ENCODE measurements around the gene ROBO3. TPM values are rescaled to one million over a fixed set of nuclear protein-coding genes. Genes with fewer than 3 reads are reported as not detected.
A peak's percentile ranks its signal among the peaks of the same experiment; 100 is the strongest.

Gene ROBO3
- total RNA-seq, 2 experiments from 2014 or later, result 7.9 to 8.5 TPM

DNA sequence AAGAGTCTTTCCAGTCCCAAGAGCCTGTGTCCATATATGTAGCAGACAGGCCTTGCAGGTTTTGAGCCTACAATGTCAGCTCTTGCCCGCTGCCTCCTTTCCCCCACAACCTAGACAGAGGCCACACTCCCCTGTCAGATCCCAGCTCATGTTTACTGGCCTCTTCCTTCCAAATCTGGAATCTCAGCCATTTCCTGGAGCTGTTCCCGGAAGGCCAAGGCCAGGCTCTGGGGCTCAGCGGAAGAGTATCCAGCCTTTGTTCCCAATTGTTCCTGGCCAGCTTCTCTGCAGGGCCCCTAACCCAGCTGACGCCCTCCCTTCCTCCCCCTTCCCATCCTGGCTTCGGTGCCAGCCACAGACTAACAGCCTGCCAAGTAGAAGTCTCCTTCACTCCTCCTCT, 33.5 kb downstream of the ROBO3 start:
- no peak for DNase-seq
- Mint-ChIP-seq H3K27ac (no peak overlapping the region), H3K4me3 (no peak overlapping the region), H3K4me1 (peaks cover 7% of the 10 kb centered on the region), H3K9me3 (no peaks in the 10 kb centered on the region), H3K27me3 (peaks cover 34% of the 10 kb centered on the region), H3K36me3 (ENCODE audit: low read depth) (no peaks in the 10 kb centered on the region)
- ChIA-PET POLR2A (no interaction called here), CTCF (interaction anchor here (1.1 to 1.5 kb wide), 2 partner anchors 22 to 37 kb away, joined by 3 to 5 read pairs; no protein-coding TSS in a partner anchor)

DNA sequence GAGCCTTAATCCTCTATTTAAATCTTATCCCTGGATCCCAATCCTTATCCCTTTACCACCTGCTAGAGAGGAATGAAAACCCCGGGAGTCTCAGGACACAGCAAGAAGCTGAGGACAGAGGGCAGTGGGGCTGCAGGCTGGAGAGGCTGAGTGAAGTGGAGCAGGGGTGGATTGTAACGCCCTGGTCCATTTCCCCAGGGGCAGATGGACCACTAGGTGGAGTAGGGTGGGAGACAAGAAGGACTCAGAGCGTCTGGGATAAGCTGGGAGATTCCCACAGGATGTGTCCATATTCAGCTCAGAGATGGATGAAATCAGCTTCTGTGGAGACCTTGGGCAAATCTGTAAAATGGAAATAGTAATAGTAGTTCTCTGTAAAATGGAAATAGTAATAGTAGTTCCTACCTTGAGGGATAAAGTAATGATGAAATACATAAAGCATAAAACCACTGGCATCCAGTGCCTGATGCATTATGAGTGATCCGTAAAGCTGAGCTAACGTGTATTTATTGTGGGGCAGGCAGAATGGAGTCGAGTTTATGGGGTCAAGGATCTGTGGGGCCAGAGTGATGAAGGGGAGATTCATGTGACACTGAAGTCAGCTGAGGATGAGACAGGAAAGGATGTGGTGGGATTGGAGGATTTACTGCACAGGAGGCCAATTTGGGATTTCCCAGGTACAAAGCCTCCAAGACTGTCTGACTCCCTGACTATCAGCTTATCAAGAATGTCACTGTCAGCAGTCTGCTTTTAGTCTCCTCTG, 34.3 kb downstream of the ROBO3 start:
- no peaks in the 10 kb centered on the region for H3K9me3 Mint-ChIP-seq
- DNase-seq, result peak; percentile 4
- no peaks in the 10 kb centered on the region for H3K36me3 Mint-ChIP-seq (ENCODE audit: low read depth)
- CTCF ChIA-PET, result no interaction called here
- peaks cover 7% of the 10 kb centered on the region for H3K4me1 Mint-ChIP-seq
- no peak overlapping the region for H3K4me3 Mint-ChIP-seq
- H3K27me3 Mint-ChIP-seq, result peaks cover 37% of the 10 kb centered on the region
- POLR2A ChIA-PET, result no interaction called here
- no peak overlapping the region for H3K27ac Mint-ChIP-seq

DNA sequence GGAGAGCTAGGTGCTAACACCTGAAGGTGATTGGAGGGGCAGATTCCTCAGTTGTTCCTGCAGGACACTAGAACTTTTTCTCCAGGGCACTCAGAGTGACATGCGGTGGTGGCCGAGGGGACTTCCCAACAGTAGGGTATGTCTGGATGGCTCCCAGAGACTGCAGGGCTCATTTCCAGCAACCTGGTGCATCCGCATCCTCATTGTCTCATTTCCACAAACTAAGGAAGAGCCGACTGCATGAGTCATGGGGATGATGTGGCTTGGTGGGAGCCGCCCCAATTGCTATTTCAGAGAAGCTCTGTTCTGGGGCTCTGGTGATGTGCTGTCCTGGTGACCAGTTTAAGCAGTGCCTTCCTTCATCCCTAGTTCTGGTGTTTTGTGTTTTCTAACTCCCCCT, 35.2 kb downstream of the ROBO3 start:
- Mint-ChIP-seq H3K9me3 (no peaks in the 10 kb centered on the region), H3K4me1 (peaks cover 7% of the 10 kb centered on the region), H3K27ac (no peak overlapping the region), H3K4me3 (no peak overlapping the region), H3K36me3 (ENCODE audit: low read depth) (no peaks in the 10 kb centered on the region), H3K27me3 (peaks cover 41% of the 10 kb centered on the region)
- POLR2A ChIA-PET, result no interaction called here
- peak; percentile 11 for DNase-seq
- CTCF ChIA-PET, result no interaction called here

DNA sequence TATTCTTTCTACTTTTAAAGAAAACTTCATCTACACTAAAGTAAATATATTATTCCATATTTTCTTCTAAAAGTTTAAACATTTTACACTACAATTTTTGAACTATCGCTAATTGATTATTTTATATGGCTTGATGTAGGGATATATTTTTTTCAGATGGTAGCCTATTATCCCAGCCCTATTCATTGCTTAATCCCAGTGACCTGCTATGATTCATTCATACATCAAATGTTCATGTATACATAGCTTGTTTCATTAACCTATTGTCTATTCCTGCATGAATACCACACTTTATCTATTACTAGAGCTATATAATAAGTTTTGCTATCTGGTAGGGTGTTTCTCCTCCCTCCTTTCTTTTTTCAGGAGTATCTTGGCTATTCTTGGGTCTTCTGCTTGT, 37.4 kb downstream of the ROBO3 start:
- no peak overlapping the region for H3K27ac Mint-ChIP-seq
- no peaks in the 10 kb centered on the region for H3K9me3 Mint-ChIP-seq
- CTCF ChIA-PET, result interaction anchor here (1.9 kb wide), 1 partner anchor 26 kb away, joined by 5 read pairs; no protein-coding TSS in a partner anchor
- DNase-seq, result no peak
- H3K36me3 Mint-ChIP-seq (ENCODE audit: low read depth), result no peaks in the 10 kb centered on the region
- POLR2A ChIA-PET, result no interaction called here
- peaks cover 43% of the 10 kb centered on the region for H3K27me3 Mint-ChIP-seq
- no peak overlapping the region for H3K4me3 Mint-ChIP-seq
- H3K4me1 Mint-ChIP-seq, result peaks cover 4% of the 10 kb centered on the region

DNA sequence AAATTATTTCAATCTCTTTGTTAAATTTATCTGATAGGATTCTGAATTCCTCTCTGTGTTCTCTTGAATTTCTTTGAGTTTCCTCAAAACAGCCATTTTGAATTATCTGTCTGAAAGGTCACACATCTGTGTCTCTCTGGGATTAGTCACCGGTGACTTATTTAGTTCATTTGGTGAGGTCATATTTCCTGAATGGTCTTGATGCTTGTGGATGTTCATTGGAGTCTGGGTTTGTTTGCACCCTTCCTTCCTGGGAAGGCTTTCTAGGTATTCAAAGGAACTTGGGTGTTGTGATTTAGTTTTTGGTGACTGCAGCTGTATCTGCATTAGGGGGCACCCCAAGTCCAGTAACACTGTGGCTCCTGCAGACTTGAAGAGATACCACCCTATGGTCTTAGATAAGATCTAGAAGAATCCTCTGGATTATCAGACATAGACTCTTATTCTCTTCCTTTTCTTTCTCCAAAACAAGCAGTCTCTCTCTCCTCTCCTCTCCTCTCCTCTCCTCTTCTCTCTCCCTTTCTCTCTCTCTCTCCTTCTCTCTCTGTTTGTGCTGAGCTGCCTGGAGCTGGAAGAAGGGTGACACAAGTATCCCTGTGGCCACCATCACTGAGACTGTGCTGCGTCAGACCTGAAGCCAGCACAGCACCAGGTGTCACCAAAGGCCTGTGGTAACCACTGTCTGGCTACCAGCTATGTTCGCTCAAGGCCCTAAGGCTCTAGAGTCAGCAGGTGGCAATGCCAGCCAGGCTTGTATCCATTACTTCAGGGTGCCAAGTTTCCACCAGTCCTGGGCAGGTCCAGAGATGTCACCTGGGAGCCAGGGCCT, 50.5 kb downstream of the ROBO3 start:
- peaks cover 2% of the 10 kb centered on the region for H3K4me1 Mint-ChIP-seq
- H3K27ac Mint-ChIP-seq, result no peak overlapping the region
- H3K4me3 Mint-ChIP-seq, result no peak overlapping the region
- H3K27me3 Mint-ChIP-seq, result peaks cover 19% of the 10 kb centered on the region
- peaks cover 12% of the 10 kb centered on the region for H3K9me3 Mint-ChIP-seq
- no peaks in the 10 kb centered on the region for H3K36me3 Mint-ChIP-seq (ENCODE audit: low read depth)
- ChIA-PET POLR2A (no interaction called here), CTCF (interaction anchor here (1.5 to 1.6 kb wide), 2 partner anchors 208 to 226 kb away, joined by 6 to 8 read pairs; no protein-coding TSS in a partner anchor)
- DNase-seq, result no peak

DNA sequence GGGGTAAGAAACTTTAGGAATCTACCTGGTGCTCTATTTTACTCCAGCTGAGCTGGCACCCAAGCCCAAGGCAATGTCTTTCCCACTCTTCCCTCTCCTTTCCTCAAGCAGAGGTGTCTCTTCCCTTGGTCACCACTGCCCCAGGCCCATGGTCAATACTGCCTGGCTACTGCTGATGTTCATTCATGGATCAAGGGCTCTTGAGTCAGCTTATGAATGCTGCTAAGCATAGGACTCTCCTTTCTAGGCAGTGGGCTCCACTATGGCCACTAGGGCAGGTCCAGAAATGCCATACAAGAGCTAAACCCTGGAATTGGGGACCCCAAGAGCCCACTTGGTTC, 51.1 kb downstream of the ROBO3 start:
- no peak overlapping the region for H3K27ac Mint-ChIP-seq
- H3K4me3 Mint-ChIP-seq, result no peak overlapping the region
- H3K27me3 Mint-ChIP-seq, result peaks cover 19% of the 10 kb centered on the region
- DNase-seq, result no peak
- H3K9me3 Mint-ChIP-seq, result peaks cover 12% of the 10 kb centered on the region
- ChIA-PET POLR2A (interaction anchor here (1.1 kb wide), 1 partner anchor 37 kb away, joined by 5 read pairs; the partner anchor contains the start of gene CCDC15), CTCF (interaction anchor here (1.5 to 1.6 kb wide), 2 partner anchors 207 to 226 kb away, joined by 6 to 8 read pairs; no protein-coding TSS in a partner anchor)
- peaks cover 2% of the 10 kb centered on the region for H3K4me1 Mint-ChIP-seq
- H3K36me3 Mint-ChIP-seq (ENCODE audit: low read depth), result no peaks in the 10 kb centered on the region

DNA sequence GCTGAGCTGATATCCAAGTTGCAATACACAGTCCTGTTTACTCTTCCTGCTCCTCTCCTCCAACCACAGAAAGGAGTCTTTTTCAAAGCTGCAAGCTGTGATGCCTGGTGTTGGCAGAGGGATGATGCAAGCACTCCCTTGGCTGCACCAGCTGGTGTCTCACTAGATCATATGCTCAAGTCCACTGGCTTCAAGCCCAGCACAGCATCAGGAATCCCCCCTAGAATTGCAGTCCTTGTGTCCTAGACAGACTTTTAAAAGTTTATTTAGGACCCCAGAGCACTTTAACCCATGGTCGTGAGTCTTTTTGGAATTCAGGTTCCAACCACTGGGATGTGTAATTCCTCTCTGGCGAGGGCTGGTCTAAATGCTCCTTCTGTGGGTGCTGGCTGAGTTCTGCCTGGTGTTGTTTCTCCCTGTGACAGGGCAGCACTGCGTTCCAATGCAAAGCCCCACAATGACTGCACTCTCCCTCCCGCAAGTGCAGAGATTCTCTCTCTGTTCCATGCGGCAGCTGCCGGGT, 51.9 kb downstream of the ROBO3 start:
- ChIA-PET POLR2A (interaction anchor here (1.1 kb wide), 1 partner anchor 36 kb away, joined by 5 read pairs; the partner anchor contains the start of gene CCDC15), CTCF (interaction anchor here (1.6 kb wide), 1 partner anchor 225 kb away, joined by 6 read pairs; no protein-coding TSS in a partner anchor)
- peaks cover 5% of the 10 kb centered on the region for H3K9me3 Mint-ChIP-seq
- H3K27ac Mint-ChIP-seq, result no peak overlapping the region
- no peak for DNase-seq
- no peak overlapping the region for H3K4me3 Mint-ChIP-seq
- peaks cover 18% of the 10 kb centered on the region for H3K27me3 Mint-ChIP-seq
- peaks cover 2% of the 10 kb centered on the region for H3K4me1 Mint-ChIP-seq
- H3K36me3 Mint-ChIP-seq (ENCODE audit: low read depth), result no peaks in the 10 kb centered on the region

DNA sequence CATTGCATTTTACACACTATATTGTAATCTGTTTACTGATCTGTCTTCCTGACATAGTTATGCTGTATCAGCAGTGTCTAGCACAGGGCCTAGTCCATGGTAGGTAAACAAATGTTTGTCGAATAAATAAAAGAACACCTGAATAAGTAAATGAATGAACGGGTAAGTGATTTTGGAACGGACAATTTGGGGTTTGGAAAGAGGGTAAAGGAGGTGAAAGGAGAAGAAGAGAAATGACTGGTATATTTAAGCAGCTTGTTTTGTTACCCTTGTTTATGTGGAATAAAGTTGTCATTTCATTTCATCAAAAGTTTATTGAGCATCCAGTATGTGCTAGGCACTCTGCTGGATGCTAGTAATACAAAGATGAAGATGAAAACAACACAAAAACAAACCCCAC, 53.7 kb downstream of the ROBO3 start, which contains the start of gene HEPN1:
TSS of gene HEPN1 (plus strand) at position 301 of the 400 bp plus-strand sequence.
- Mint-ChIP-seq H3K4me1 (peaks cover 2% of the 10 kb centered on the region), H3K27me3 (peaks cover 22% of the 10 kb centered on the region), H3K27ac (no peak within 1 kb of the TSS), H3K4me3 (no peak within 1 kb of the TSS), H3K9me3 (no peaks in the 10 kb centered on the region), H3K36me3 (ENCODE audit: low read depth) (no peaks in the 10 kb centered on the region)
- POLR2A ChIA-PET, result no interaction called here
- CTCF ChIA-PET, result interaction anchor here (1.1 kb wide), 1 partner anchor 42 kb away, joined by 4 read pairs; no protein-coding TSS in a partner anchor
- DNase-seq, result no peak

DNA sequence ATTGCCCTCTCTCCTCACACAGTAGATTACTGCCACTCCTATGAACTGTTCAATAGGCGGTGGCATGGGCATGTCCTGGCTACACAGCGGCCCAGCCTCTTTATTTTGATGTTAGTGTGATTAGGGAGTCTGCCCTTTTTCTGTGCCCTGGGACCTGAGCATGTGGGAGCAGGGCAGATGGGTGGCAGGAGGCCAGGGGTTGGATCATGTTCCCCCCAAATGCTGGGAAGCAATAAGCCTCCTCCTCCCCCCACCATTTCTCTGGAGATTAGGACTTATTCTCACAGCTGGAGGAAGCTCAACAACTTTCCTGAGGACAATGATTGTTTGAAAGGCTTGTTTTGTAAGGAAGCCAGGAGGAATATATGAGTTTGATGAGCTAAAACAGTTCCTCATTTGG, 54.7 kb downstream of the ROBO3 start:
- ChIA-PET CTCF (interaction anchor here (0.6 to 1.4 kb wide), 4 partner anchors 11 to 221 kb away, joined by 3 to 8 read pairs (median 4); no protein-coding TSS in a partner anchor), POLR2A (interaction anchor here (0.9 kb wide), 1 partner anchor 50 kb away, joined by 3 read pairs; no protein-coding TSS in a partner anchor)
- no peak for DNase-seq
- Mint-ChIP-seq H3K4me3 (no peak overlapping the region), H3K27ac (no peak overlapping the region), H3K27me3 (peaks cover 21% of the 10 kb centered on the region), H3K4me1 (peaks cover 2% of the 10 kb centered on the region), H3K36me3 (ENCODE audit: low read depth) (no peaks in the 10 kb centered on the region), H3K9me3 (no peaks in the 10 kb centered on the region)

DNA sequence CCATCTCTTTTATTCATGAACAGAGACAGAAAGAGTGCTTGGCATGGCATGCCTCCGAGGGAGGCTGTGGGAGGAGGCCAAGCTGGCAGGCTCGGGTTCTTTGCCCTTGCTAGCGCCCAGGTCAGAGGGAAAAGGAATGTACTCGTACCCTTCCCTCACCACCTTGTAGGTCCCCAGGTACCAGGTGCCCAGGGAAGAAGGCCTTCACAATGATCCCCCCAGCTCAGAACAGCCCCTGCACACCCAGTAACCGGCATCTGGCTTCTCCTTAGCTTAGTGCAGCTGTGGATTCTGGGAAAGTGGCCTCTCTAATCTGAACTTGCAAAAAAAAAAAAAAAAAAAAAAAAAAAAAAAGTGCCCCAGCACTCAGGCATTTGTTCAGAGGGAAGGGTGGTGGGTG, 55.1 kb downstream of the ROBO3 start:
- ChIA-PET POLR2A (interaction anchor here (0.9 to 1.0 kb wide), 2 partner anchors 30 to 49 kb away, joined by 3 to 4 read pairs; no protein-coding TSS in a partner anchor), CTCF (interaction anchor here (0.6 to 1.4 kb wide), 5 partner anchors 10 to 220 kb away, joined by 3 to 8 read pairs (median 4); no protein-coding TSS in a partner anchor)
- Mint-ChIP-seq H3K27me3 (peaks cover 17% of the 10 kb centered on the region), H3K9me3 (no peaks in the 10 kb centered on the region), H3K27ac (no peak overlapping the region), H3K4me1 (peaks cover 2% of the 10 kb centered on the region), H3K36me3 (ENCODE audit: low read depth) (no peaks in the 10 kb centered on the region), H3K4me3 (no peak overlapping the region)
- DNase-seq, result no peak

DNA sequence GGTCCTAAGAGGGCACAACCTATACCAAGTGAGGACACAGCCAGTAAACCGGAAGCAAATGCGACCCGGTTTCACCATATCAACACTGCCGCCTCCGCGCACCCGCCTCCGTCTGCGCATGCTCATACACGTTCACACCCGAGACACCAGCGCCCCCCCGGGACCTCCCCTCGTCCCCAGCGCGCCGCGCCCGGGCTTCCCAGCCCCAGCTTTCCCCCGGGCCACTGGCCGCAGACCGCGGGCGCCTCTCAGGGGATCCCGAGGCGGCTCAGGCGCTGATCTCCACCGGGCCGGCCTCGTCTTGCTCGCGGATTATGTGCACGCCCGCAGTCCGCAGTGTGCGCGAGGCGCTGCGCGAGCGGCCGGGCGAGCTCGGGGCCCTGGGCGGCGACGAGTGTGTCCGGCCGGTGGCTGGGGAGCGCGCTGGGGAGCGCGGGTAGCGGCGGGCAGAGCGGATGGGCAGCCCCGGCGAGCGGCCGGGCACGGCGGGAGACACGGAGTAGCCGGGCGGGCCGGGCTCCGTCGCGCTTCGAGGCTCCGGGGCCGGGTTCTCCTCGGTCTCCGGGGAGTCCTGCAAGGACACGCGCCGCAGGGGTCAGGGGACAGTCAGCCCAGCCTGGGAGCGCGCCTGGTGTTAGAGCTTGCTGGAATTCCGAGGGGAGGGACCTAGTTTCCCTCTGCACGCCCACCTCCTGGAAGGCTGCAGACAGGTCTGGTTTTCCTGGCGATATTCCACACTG, 55.8 kb downstream of the ROBO3 start:
- peak overlapping the region; percentile 10 for H3K4me3 Mint-ChIP-seq

DNA sequence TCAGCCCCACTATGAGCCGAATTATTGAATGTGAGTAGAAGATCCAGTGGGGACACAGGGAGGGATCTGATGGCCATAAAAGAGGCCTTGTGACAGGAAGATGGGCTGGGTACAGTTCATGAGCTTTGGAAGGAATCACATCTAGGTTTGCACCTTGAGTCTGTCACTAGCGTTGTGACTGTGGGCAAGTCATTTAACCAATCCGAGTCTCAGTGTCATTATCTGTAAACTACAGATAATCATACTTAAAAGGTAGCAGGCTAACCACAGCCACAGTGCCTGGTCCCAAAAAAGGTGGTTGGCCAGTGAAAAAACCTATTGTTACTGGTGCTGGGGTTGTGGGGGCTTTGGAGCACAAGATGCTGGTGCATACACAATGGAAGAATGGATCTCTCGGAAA, 57.6 kb downstream of the ROBO3 start:
- Mint-ChIP-seq H3K36me3 (ENCODE audit: low read depth) (no peaks in the 10 kb centered on the region), H3K9me3 (no peaks in the 10 kb centered on the region), H3K4me1 (peaks cover 2% of the 10 kb centered on the region), H3K27me3 (peaks cover 12% of the 10 kb centered on the region), H3K27ac (no peak overlapping the region), H3K4me3 (no peak overlapping the region)
- ChIA-PET POLR2A (no interaction called here), CTCF (interaction anchor here (1.2 kb wide), 1 partner anchor 47 kb away, joined by 3 read pairs; no protein-coding TSS in a partner anchor)
- no peak for DNase-seq

More for the DNA sequence above, 55.8 kb downstream of the ROBO3 start:
- Mint-ChIP-seq H3K27ac (no peak overlapping the region), H3K9me3 (no peaks in the 10 kb centered on the region), H3K36me3 (ENCODE audit: low read depth) (no peaks in the 10 kb centered on the region), H3K4me1 (peaks cover 2% of the 10 kb centered on the region), H3K27me3 (peaks cover 14% of the 10 kb centered on the region)
- DNase-seq, result peak; percentile 67
- ChIA-PET CTCF (interaction anchor here (0.6 to 1.4 kb wide), 4 partner anchors 10 to 85 kb away, joined by 3 to 8 read pairs (median 4); no protein-coding TSS in a partner anchor), POLR2A (interaction anchor here (0.9 to 1.0 kb wide), 2 partner anchors 30 to 48 kb away, joined by 3 to 4 read pairs; no protein-coding TSS in a partner anchor)

Measured in activated CD4-positive, alpha-beta memory T cell treated with anti-CD3 and anti-CD28 coated beads, Interleukin-2, amount 10 ng/mL, durations not matched to agents 7 days and 5 days (primary cell).